Nephron progenitor cell (in vitro differentiated cells): Measurements from ENCODE around the gene ZNF628.

Experiments
- DNase-seq: peaks from one replicate; pipeline ENCODE4 v3.0.0; 2021
- H3K27ac Mint-ChIP-seq: 2 replicates; pipeline ENCODE4 v1.8.0; 2021; ENCODE audit warnings: mild to moderate bottlenecking, moderate library complexity, mixed read lengths
- H3K27me3 Mint-ChIP-seq: 2 replicates; pipeline ENCODE4 v1.8.0; 2021; ENCODE audit warnings: mild to moderate bottlenecking, low read depth, mixed read lengths; ENCODE audit not compliant: poor library complexity
- H3K36me3 Mint-ChIP-seq: 2 replicates; pipeline ENCODE4 v1.8.0; 2021; ENCODE audit warnings: low read depth, mixed read lengths
- H3K4me1 Mint-ChIP-seq: 2 replicates; pipeline ENCODE4 v1.8.0; 2021; ENCODE audit warnings: mixed read lengths
- H3K4me3 Mint-ChIP-seq: 2 replicates; pipeline ENCODE4 v1.8.0; 2021; ENCODE audit warnings: mild to moderate bottlenecking, moderate library complexity, mixed read lengths
- H3K9me3 Mint-ChIP-seq: 2 replicates; pipeline ENCODE4 v1.8.0; 2021; ENCODE audit warnings: mild to moderate bottlenecking, moderate library complexity, mixed read lengths
- CTCF ChIP-seq: fragments of 200-600 bp; sonication (generic); IDR thresholded peaks from 2 replicates; pipeline ENCODE4 v1.5.0; 2021; ENCODE audit warnings: antibody characterized with exemption

ZNF628 gene

GRCh38 chr19:55457683-55458457 lies 18.5 kb upstream of the ZNF628 start:
- no peak for TF ChIP-seq CTCF
- Mint-ChIP-seq H3K4me3 (no peak overlapping the region), H3K27ac (no peak overlapping the region), H3K9me3 (no peaks in the 10 kb centered on the region), H3K36me3 (peaks cover 17% of the 10 kb centered on the region), H3K27me3 (peaks cover 29% of the 10 kb centered on the region), H3K4me1 (peaks cover 58% of the 10 kb centered on the region)
- DNase-seq = no peak

- Mint-ChIP-seq H3K27ac (no peak overlapping the region), H3K4me3 (peak overlapping the region; percentile 85), H3K27me3 (peaks cover 25% of the 10 kb centered on the region), H3K36me3 (peaks cover 9% of the 10 kb centered on the region), H3K4me1 (peaks cover 45% of the 10 kb centered on the region), H3K9me3 (no peaks in the 10 kb centered on the region)
- DNase-seq = no peak
- TF ChIP-seq CTCF = no peak
Measured at GRCh38 chr19:55459551-55459949, 16.9 kb upstream of the ZNF628 start.

- DNase-seq = no peak
- no peak overlapping the region for H3K27ac Mint-ChIP-seq
- H3K36me3 Mint-ChIP-seq = peaks cover 5% of the 10 kb centered on the region
- no peaks in the 10 kb centered on the region for H3K9me3 Mint-ChIP-seq
- H3K4me1 Mint-ChIP-seq = peaks cover 42% of the 10 kb centered on the region
- no peak for TF ChIP-seq CTCF
- H3K27me3 Mint-ChIP-seq = peaks cover 31% of the 10 kb centered on the region
- peak overlapping the region; percentile 85 for H3K4me3 Mint-ChIP-seq
Measured at GRCh38 chr19:55459950-55460657, 16.3 kb upstream of the ZNF628 start.

- H3K27ac Mint-ChIP-seq = no peak overlapping the region
- no peak for TF ChIP-seq CTCF
- peaks cover 42% of the 10 kb centered on the region for H3K4me1 Mint-ChIP-seq
- H3K36me3 Mint-ChIP-seq = peaks cover 5% of the 10 kb centered on the region
- H3K27me3 Mint-ChIP-seq = peaks cover 38% of the 10 kb centered on the region
- peak; percentile 89 for DNase-seq
- H3K9me3 Mint-ChIP-seq = no peaks in the 10 kb centered on the region
- H3K4me3 Mint-ChIP-seq = peak overlapping the region; percentile 85
Measured at GRCh38 chr19:55460670-55461258, 15.7 kb upstream of the ZNF628 start.

- H3K4me1 Mint-ChIP-seq = peaks cover 49% of the 10 kb centered on the region
- H3K27ac Mint-ChIP-seq = peak within 1 kb of the TSS; percentile 72
- no peak for TF ChIP-seq CTCF
- no peaks in the 10 kb centered on the region for H3K9me3 Mint-ChIP-seq
- peaks cover 5% of the 10 kb centered on the region for H3K36me3 Mint-ChIP-seq
- peak within 1 kb of the TSS; percentile 85 for H3K4me3 Mint-ChIP-seq
- H3K27me3 Mint-ChIP-seq = peaks cover 44% of the 10 kb centered on the region
- DNase-seq = peak; percentile 100
Measured at GRCh38 chr19:55461259-55461973, 15.0 kb upstream of the ZNF628 start, which contains the start of gene ISOC2. Gene ISOC2, minus strand, starts transcription at chr19:55461642. Its CDS starts 5,156 bp downstream, at chr19:55456486.
